OCI-LY1 (cell line): ENCODE measurements around the gene FMR1.

Source experiments
- CTCF ChIP-seq: fragments of 200-600 bp; sonication (generic), shearing (Covaris generic); IDR thresholded peaks from 2 replicates; pipeline ENCODE4 v1.5.1; 2017; ENCODE audit warnings: mild to moderate bottlenecking, antibody characterized with exemption, low read length, moderate library complexity, mixed read lengths
- EZH2 ChIP-seq: fragments of 200-600 bp; sonication (generic), shearing (Covaris generic); IDR thresholded peaks from 2 replicates; pipeline ENCODE4 v1.8.0; 2017; ENCODE audit warnings: borderline replicate concordance, mixed run types, mild to moderate bottlenecking, antibody characterized with exemption, low read length, moderate library complexity, mixed read lengths

GRCh38 chrX:147945286-147945685 is 33.6 kb downstream of the FMR1 start:
- TF ChIP-seq CTCF (no peak), EZH2 (no peak)
